Left ventricle myocardium superior (tissue), 1 donor: ENCODE measurements around the gene CTNNA3. TPM values are rescaled to one million over a fixed set of nuclear protein-coding genes. Genes with fewer than 3 reads are reported as not detected.
A peak's percentile ranks its signal among the peaks of the same experiment; 100 is the strongest.

Source experiments
- ATAC-seq: fragments of 200-7000 bp; cut with Tn5 transposase; one replicate; pipeline ENCODE4 v1.9.1; 2020; ENCODE audit warnings: mild to moderate bottlenecking, moderate library complexity
- DNase-seq: peaks from one replicate; pipeline ENCODE4 v3.0.0-alpha.2; 2020
- intact Hi-C: fragments of 100-400 bp; cut with micrococcal nuclease; formaldehyde crosslinking; loops from one replicate; pipeline ENCODE4 v1.11.0; 2022
- total RNA-seq: library from RNA; stranded (reverse); fragmentation: NEBNext Ultra II Directional; extraction: Animal tissue kit (Norgen Biotek cat#: 25700); gene quantifications from one replicate; pipeline ENCODE4 v1.2.1, GENCODE V29; 2021
- donor health status: DM: no; HTN: yes; CAD: no; lungs with severe emphysema.

CTNNA3 gene
- total RNA-seq, 1 donor from 2014 or later = 130 TPM

- ATAC-seq (no peak), DNase-seq (no peak)
- intact Hi-C loops = no loop called here
Measured at GRCh38 chr10:66869635-66870034, 826.4 kb downstream of the CTNNA3 start.

- ATAC-seq (no peak), DNase-seq (no peak)
- intact Hi-C loops = no loop called here
Measured at GRCh38 chr10:66862687-66863258, 833.2 kb downstream of the CTNNA3 start.

GRCh38 chr10:66860376-66860945 is 835.5 kb downstream of the CTNNA3 start:
- no peak for ATAC-seq
- intact Hi-C loops = no loop called here
- no peak for DNase-seq

DNA sequence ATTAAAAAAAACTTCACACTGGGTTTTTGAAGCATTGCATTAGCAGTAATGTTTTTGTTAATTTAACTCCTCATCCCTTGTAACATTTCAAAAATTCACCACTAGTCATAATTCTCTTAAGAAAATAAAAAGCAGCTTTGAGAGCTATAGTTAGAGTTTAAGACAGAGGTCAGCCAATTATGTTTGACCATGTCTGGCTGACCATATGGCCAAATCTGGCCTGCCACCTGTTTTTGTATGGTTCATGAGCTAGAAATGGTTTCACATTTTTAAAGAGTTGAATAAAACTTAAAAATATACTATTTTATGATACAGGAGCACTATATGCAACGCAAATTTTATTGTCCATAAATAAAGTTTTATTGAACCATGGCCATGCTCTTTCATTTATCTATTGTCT is 843.2 kb downstream of the CTNNA3 start:
- DNase-seq = no peak
- no peak for ATAC-seq
- intact Hi-C loops = no loop called here

DNA sequence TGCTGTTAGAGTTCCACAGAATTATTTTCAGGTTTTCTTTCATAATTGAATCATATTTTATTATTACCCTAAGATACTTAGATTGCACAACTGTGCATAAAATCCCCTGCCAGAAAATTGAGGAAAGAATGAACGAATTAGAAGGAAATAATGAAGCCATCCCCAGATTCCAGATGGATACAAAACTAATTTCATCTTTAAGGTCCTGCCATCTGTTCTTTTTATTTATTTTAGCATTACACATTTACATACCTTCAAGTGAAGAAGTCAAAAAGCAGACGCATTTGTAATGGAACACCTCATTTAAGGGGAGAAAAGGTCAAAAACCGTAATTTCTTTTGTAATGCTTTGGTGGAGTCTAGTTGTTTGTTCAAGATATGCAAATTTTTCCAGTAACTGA is 847.1 kb downstream of the CTNNA3 start:
- ATAC-seq = no peak
- DNase-seq = no peak
- intact Hi-C loops = no loop called here

- ATAC-seq (no peak), DNase-seq (no peak)
- intact Hi-C loops = no loop called here
Measured at GRCh38 chr10:66844176-66844942, 851.6 kb downstream of the CTNNA3 start.

- intact Hi-C loops = no loop called here
- DNase-seq = no peak
- no peak for ATAC-seq
Measured at GRCh38 chr10:66843396-66843795, 852.6 kb downstream of the CTNNA3 start.

DNA sequence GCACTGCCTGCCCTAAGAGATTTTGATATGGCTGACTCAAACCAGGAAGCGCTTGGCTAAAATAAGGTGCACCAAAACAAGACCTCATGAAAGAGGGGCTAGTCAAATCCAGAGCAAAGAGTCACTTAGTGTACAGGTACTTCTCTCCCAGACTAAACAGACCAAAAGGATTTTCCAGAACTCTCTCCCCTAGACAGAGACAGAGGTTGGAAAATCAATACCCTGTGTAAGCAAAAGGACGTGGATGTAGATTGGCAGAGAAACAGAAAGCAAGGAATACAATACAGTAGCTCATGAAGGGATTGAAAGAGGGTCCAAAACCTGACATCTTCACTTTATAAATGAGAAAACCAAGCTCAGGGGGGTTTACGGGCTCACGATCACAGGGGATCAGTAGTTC is 853.1 kb downstream of the CTNNA3 start:
- no peak for ATAC-seq
- DNase-seq = no peak
- intact Hi-C loops = no loop called here

GRCh38 chr10:66842371-66842770 is 853.6 kb downstream of the CTNNA3 start:
- intact Hi-C loops = no loop called here
- DNase-seq (no peak), ATAC-seq (no peak)

- intact Hi-C loops = no loop called here
- ATAC-seq (no peak), DNase-seq (no peak)
Measured at GRCh38 chr10:66838656-66839055, 857.3 kb downstream of the CTNNA3 start.

DNA sequence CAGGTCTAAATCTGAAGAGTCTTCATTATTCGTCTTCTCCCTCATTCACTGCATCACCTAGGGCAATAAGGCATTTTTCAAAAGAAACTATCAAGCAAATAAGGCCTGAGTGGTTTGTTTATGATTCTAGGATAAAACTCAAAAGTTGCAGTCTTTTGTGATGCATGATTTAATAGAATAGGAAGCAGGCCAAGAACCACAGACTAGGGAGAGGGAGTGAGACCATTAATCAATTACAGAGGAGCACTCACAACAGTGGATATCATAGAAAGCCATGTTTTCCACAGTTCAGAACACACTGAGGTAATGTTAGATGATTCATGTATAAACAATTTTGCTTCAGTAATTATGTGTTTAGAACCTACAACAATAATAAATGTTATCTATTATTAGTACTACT is 858.0 kb downstream of the CTNNA3 start:
- no peak for ATAC-seq
- intact Hi-C loops = no loop called here
- DNase-seq = no peak

DNA sequence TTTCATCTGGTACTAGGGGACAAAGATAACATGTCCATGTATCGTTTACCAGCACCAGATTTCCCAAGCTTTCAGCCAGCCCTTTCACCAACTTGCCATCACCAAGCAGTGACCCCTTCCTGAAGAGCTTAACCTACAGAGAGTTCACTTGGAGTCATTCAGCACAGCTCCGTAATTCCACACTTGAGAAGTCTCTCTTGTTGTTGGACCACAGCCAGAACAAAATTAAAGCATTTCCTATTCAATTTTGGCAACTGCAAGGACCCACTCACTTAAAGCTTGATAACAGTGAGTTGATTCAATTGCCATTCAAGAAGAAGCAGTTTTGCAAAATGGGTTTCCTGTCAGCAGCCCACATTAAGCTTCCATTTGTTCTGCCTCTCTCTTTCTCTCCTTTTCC is 858.7 kb downstream of the CTNNA3 start:
- DNase-seq (no peak), ATAC-seq (no peak)
- intact Hi-C loops = no loop called here

DNA sequence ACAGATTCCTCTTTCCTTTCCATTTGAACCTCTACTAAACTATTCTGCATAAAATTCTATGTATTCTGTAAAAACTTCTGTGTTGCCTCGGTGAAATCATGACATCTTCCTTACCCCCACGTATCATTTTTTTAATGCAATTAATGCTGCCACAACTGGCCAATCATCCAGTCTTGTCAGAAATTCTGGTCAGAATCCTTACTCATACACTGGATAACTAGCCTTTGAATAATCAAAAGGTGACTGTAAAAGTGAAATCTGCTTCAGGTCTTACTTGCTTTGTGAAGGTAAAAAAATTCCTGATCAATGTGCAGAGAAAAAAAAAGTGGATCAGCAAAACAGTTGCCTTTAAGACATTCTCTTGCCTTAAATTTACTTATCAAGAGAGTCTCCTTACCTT is 859.2 kb downstream of the CTNNA3 start:
- ATAC-seq (no peak), DNase-seq (no peak)
- intact Hi-C loops = no loop called here

DNA sequence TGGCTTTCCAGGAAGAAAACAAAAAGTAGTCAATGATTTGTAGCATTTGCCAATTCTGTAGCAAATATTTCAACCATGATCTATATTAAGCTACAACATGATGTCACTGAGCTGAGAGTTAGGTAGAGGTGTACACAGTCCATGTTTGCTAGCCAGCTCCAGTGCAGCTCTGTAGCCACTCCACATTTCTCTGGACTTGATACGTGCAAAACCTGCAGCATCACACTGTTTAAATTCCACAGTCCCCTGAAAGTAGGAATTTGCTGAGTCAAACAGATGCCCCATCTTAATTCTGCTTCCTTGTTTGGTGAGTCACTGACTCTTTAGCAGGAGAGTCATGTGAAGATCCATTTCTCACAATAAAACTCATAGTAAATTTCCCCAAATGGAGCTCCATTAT is 859.9 kb downstream of the CTNNA3 start:
- peak; percentile 46 for ATAC-seq
- intact Hi-C loops = no loop called here
- DNase-seq = no peak

GRCh38 chr10:66835400-66835799 is 860.6 kb downstream of the CTNNA3 start:
- peak; percentile 51 for ATAC-seq
- no peak for DNase-seq
- intact Hi-C loops = no loop called here

DNA sequence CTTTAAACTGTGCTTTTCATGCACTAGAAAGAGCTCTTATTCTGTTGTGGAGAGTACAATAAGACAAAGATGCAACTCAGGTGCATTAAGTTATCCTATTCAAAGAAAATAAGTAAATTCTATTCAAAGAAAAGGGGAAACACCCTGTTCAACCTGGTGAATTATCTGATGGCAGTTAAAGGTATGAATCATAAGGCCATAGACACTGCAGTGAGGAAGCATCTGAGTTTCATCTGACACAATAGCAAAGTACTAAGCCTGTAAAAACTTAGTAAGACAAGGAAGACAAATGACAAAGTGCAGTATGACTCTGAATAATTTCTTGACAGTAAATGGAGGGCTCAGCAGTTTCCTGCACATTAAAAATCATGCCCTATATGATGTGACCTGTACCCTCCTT is 861.2 kb downstream of the CTNNA3 start:
- intact Hi-C loops = no loop called here
- no peak for ATAC-seq
- no peak for DNase-seq

DNA sequence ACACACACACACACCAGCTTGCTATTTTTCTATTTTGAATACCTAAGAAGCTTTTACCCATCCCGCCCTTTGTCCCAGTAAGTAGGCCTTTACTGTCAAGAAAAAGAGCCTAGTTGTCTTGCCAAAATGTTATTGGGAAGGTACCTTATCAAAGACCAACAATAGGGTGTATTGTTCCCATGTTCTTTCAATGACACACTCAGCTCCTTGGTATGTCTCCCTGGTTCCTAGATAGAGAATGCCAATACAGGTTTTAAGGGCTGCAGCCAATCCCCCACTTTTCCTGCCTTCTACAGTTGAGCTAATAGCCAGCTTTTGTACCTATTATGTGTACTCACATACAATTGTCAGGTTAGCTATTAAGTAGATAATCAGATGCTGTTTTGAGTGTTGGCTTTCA is 862.1 kb downstream of the CTNNA3 start:
- ATAC-seq (no peak), DNase-seq (no peak)
- intact Hi-C loops = no loop called here

GRCh38 chr10:66832781-66833422 is 863.1 kb downstream of the CTNNA3 start:
- intact Hi-C loops = no loop called here
- ATAC-seq = no peak
- DNase-seq = no peak

DNA sequence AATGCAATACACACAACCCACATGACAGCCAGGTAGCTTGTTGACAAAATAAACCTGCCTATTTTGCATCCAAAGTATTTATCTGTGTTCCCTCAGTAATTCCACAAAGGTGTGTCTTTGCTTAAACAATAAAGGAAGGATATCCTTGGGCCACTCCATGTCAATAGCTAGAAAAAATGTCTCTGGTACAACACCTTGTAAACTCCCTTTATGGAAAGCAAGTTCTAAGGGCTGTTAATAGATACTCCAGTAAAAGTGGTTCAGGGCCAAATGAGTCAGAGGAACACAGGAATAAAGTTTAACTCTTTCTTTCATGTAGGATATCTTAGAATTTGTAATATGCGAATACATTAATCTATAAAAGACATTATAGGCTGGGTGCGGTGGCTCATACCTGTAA is 867.0 kb downstream of the CTNNA3 start:
- ATAC-seq (no peak), DNase-seq (no peak)
- intact Hi-C loops = no loop called here

DNA sequence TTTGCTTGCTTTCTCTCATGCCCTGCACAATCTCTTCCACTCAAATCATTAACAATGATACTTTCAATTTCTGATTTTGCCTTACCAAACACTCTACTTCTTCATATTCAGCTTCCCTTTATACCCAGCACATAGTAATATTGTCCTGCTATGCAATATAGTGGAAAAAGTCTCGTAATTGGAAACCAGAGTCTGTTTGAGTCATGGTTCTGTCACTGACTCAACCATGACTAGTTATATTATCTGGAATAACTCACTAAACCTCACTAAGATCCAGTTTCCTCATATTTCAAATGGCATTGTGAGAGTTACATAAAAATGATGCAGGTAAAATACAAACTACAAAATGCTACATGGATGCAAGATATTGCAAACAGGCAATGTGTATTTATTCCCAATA is 868.6 kb downstream of the CTNNA3 start:
- no peak for ATAC-seq
- DNase-seq = no peak
- intact Hi-C loops = no loop called here

GRCh38 chr10:66823301-66823700 is 872.7 kb downstream of the CTNNA3 start:
- ATAC-seq (no peak), DNase-seq (no peak)
- intact Hi-C loops = no loop called here
